Brain pericyte (primary cell): ENCODE data around the gene ADAM22.
"Not testable (repeated sequence)": the region's sequence is repeated elsewhere in the genome, so short reads cannot be mapped to it uniquely, and the experiment has no call there.

ENCODE experiments used
- DNase-seq: peaks from one replicate; pipeline ENCODE4 v3.0.0-alpha.2; 2012; ENCODE audit warnings: low read depth, low spot score

Gene ADAM22

GRCh38 chr7:88156356-88156755 is 222.3 kb downstream of the ADAM22 start:
- no peak for DNase-seq

- DNase-seq: not testable (repeated sequence)
Measured at GRCh38 chr7:88159741-88160140, 225.7 kb downstream of the ADAM22 start.

- DNase-seq: no peak
Measured at GRCh38 chr7:88165697-88166096, 231.6 kb downstream of the ADAM22 start.

GRCh38 chr7:88167223-88167622 is 233.2 kb downstream of the ADAM22 start:
- no peak for DNase-seq

GRCh38 chr7:88167721-88168120 is 233.7 kb downstream of the ADAM22 start:
- DNase-seq: no peak

GRCh38 chr7:88169717-88170320 is 235.8 kb downstream of the ADAM22 start:
- no peak for DNase-seq

GRCh38 chr7:88172842-88173241 is 238.8 kb downstream of the ADAM22 start:
- no peak for DNase-seq

GRCh38 chr7:88176190-88176589 is 242.1 kb downstream of the ADAM22 start:
- DNase-seq: no peak

GRCh38 chr7:88183051-88183450 is 249.0 kb downstream of the ADAM22 start:
- DNase-seq: no peak

- DNase-seq: no peak
Measured at GRCh38 chr7:88184848-88185304, 250.8 kb downstream of the ADAM22 start.

GRCh38 chr7:88185650-88186049 is 251.6 kb downstream of the ADAM22 start:
- no peak for DNase-seq

- no peak for DNase-seq
Measured at GRCh38 chr7:88191911-88192310, 257.9 kb downstream of the ADAM22 start.

- DNase-seq: no peak
Measured at GRCh38 chr7:88200261-88200660, 266.2 kb downstream of the ADAM22 start.

- no peak for DNase-seq
Measured at GRCh38 chr7:88200789-88201188, 266.7 kb downstream of the ADAM22 start.

GRCh38 chr7:88201305-88201704 is 267.3 kb downstream of the ADAM22 start:
- DNase-seq: no peak

- no peak for DNase-seq
Measured at GRCh38 chr7:88202278-88202677, 268.2 kb downstream of the ADAM22 start.

GRCh38 chr7:88202799-88203198 is 268.7 kb downstream of the ADAM22 start:
- no peak for DNase-seq

GRCh38 chr7:88203401-88203800 is 269.4 kb downstream of the ADAM22 start:
- DNase-seq: no peak

- DNase-seq: no peak
Measured at GRCh38 chr7:88204525-88205110, 270.6 kb downstream of the ADAM22 start.

- DNase-seq: no peak
Measured at GRCh38 chr7:88205179-88205578, 271.1 kb downstream of the ADAM22 start.

- DNase-seq: no peak
Measured at GRCh38 chr7:88206254-88206653, 272.2 kb downstream of the ADAM22 start.

GRCh38 chr7:88208521-88208920 is 274.5 kb downstream of the ADAM22 start:
- DNase-seq: no peak

- no peak for DNase-seq
Measured at GRCh38 chr7:88212918-88213317, 278.9 kb downstream of the ADAM22 start.

- no peak for DNase-seq
Measured at GRCh38 chr7:88214456-88214855, 280.4 kb downstream of the ADAM22 start.
